WTC11 (cell line): ENCODE results near the gene RPP40. TPM values are rescaled to one million over a fixed set of nuclear protein-coding genes. Genes with fewer than 3 reads are reported as not detected.

Source experiments
- ATAC-seq: fragments of 200-7000 bp; cut with Tn5 transposase; 2 replicates; pipeline ENCODE4 v1.10.0; 2021; ENCODE audit warnings: mild to moderate bottlenecking, moderate library complexity
- Bru-seq: library from RNA; stranded (reverse); fragments of 400-500 nt; gene quantifications from one replicate; lab custom pipeline; 2021; lab: Mats Ljungman, UMichigan
- CTCF ChIA-PET: fragments of 300-600 bp; sonication (Branson Sonifier 250); formaldehyde crosslinking; loops from one replicate; lab custom pipeline; 2021; ENCODE audit warnings: antibody characterized with exemption; lab: Charles Lee
- POLR2A ChIA-PET: fragments of 350-600 bp; sonication (Branson Sonifier 250); formaldehyde crosslinking; loops from one replicate; lab custom pipeline; 2021; ENCODE audit warnings: antibody characterized with exemption; lab: Charles Lee
- DNase-seq: peaks from one replicate; pipeline ENCODE4 v3.0.0; 2021; ENCODE audit warnings: low spot score
- H3K27ac Mint-ChIP-seq: 2 replicates; pipeline ENCODE4 v1.8.0; 2021; ENCODE audit warnings: mixed read lengths
- H3K27me3 Mint-ChIP-seq: 2 replicates; pipeline ENCODE4 v1.8.0; 2021; ENCODE audit warnings: low read depth, mild to moderate bottlenecking, moderate library complexity, mixed read lengths
- H3K36me3 Mint-ChIP-seq: 2 replicates; pipeline ENCODE4 v1.8.0; 2021; ENCODE audit warnings: mixed read lengths
- H3K4me1 Mint-ChIP-seq: 2 replicates; pipeline ENCODE4 v1.8.0; 2022; ENCODE audit warnings: mixed read lengths
- H3K4me3 Mint-ChIP-seq: 2 replicates; pipeline ENCODE4 v1.8.0; 2021; ENCODE audit warnings: mild to moderate bottlenecking, moderate library complexity, mixed read lengths
- H3K9me3 Mint-ChIP-seq: 2 replicates; pipeline ENCODE4 v1.8.0; 2021; ENCODE audit warnings: mixed read lengths
- ATF1 ChIP-seq: sonication (generic); formaldehyde crosslinking; IDR thresholded peaks from 2 replicates; pipeline ENCODE4 v1.8.1; 2023; ENCODE audit warnings: mild to moderate bottlenecking, moderate library complexity, missing genetic modification reagents
- ATF3 ChIP-seq: sonication (generic); formaldehyde crosslinking; conservative IDR thresholded peaks from 2 replicates; pipeline ENCODE4 v1.8.1; 2022; ENCODE audit warnings: mild to moderate bottlenecking, missing genetic modification reagents
- E2F1 ChIP-seq: sonication (generic); formaldehyde crosslinking; IDR thresholded peaks from 2 replicates; pipeline ENCODE4 v1.8.0; 2022; ENCODE audit warnings: mild to moderate bottlenecking, missing genetic modification reagents
- ERG ChIP-seq: fragments of 250-450 bp; sonication (Bioruptor Pico); IDR thresholded peaks from 2 replicates; pipeline ENCODE4 v1.8.0; 2021; ENCODE audit warnings: mild to moderate bottlenecking
- FOXJ3 ChIP-seq: sonication (generic); formaldehyde crosslinking; IDR thresholded peaks from 2 replicates; pipeline ENCODE4 v1.9.0; 2021; ENCODE audit warnings: missing genetic modification reagents, mild to moderate bottlenecking, borderline replicate concordance
- FOXP1 ChIP-seq: sonication (generic); formaldehyde crosslinking; IDR thresholded peaks from 2 replicates; pipeline ENCODE4 v1.8.0; 2022; ENCODE audit warnings: missing genetic modification reagents, mild to moderate bottlenecking, moderate library complexity, borderline replicate concordance
- FOXP4 ChIP-seq: sonication (generic); formaldehyde crosslinking; IDR thresholded peaks from 2 replicates; pipeline ENCODE4 v1.8.0; 2022; ENCODE audit warnings: mild to moderate bottlenecking, missing genetic modification reagents
- HMGA2 ChIP-seq: fragments of 250-450 bp; sonication (Bioruptor Pico); IDR thresholded peaks from 2 replicates; pipeline ENCODE4 v1.4.0; 2021; ENCODE audit warnings: mild to moderate bottlenecking, moderate library complexity
- IRF2 ChIP-seq: sonication (generic); formaldehyde crosslinking; IDR thresholded peaks from 2 replicates; pipeline ENCODE4 v1.8.0; 2022; ENCODE audit warnings: low read depth, missing genetic modification reagents, borderline replicate concordance
- MYBL2 ChIP-seq: sonication (generic); formaldehyde crosslinking; IDR thresholded peaks from 2 replicates; pipeline ENCODE4 v1.8.1; 2023; ENCODE audit warnings: mild to moderate bottlenecking, moderate library complexity, missing genetic modification reagents
- NR2C2 ChIP-seq: sonication (generic); formaldehyde crosslinking; IDR thresholded peaks from 2 replicates; pipeline ENCODE4 v1.8.0; 2022; ENCODE audit warnings: mild to moderate bottlenecking, missing genetic modification reagents
- PREB ChIP-seq: sonication (generic); formaldehyde crosslinking; IDR thresholded peaks from 2 replicates; pipeline ENCODE4 v1.8.1; 2022; ENCODE audit warnings: mild to moderate bottlenecking, missing genetic modification reagents, moderate library complexity, borderline replicate concordance
- SMAD3 ChIP-seq: sonication (generic); formaldehyde crosslinking; IDR thresholded peaks from 2 replicates; pipeline ENCODE4 v1.8.0; 2022; ENCODE audit warnings: missing genetic modification reagents, mild to moderate bottlenecking, borderline replicate concordance
- SP1 ChIP-seq: sonication (generic); formaldehyde crosslinking; conservative IDR thresholded peaks from 2 replicates; pipeline ENCODE4 v1.8.1; 2022; ENCODE audit warnings: missing genetic modification reagents
- TCF7 ChIP-seq: sonication (generic); formaldehyde crosslinking; IDR thresholded peaks from 2 replicates; pipeline ENCODE4 v1.8.0; 2022; ENCODE audit warnings: mild to moderate bottlenecking, low read depth, missing genetic modification reagents, moderate library complexity
- TEAD4 ChIP-seq: sonication (generic); formaldehyde crosslinking; IDR thresholded peaks from 2 replicates; pipeline ENCODE4 v1.8.0; 2022; ENCODE audit warnings: mild to moderate bottlenecking, missing genetic modification reagents
- USF2 ChIP-seq: sonication (generic); formaldehyde crosslinking; IDR thresholded peaks from 2 replicates; pipeline ENCODE4 v1.8.1; 2023; ENCODE audit warnings: mild to moderate bottlenecking, missing genetic modification reagents, moderate library complexity
- ZBTB21 ChIP-seq: sonication (generic); formaldehyde crosslinking; IDR thresholded peaks from 2 replicates; pipeline ENCODE4 v1.8.1; 2023; ENCODE audit warnings: mild to moderate bottlenecking, missing genetic modification reagents, borderline replicate concordance
- ZBTB43 ChIP-seq: sonication (generic); formaldehyde crosslinking; IDR thresholded peaks from 2 replicates; pipeline ENCODE4 v1.8.1; 2023; ENCODE audit warnings: mild to moderate bottlenecking, missing genetic modification reagents
- ZNF671 ChIP-seq: fragments of 250-450 bp; sonication (Bioruptor Pico); IDR thresholded peaks from 2 replicates; pipeline ENCODE4 v1.8.0; 2021; ENCODE audit warnings: mild to moderate bottlenecking
- ZSCAN18 ChIP-seq: fragments of 250-450 bp; sonication (Bioruptor Pico); IDR thresholded peaks from 2 replicates; pipeline ENCODE4 v2.1.2; 2022; ENCODE audit warnings: mild to moderate bottlenecking, moderate library complexity
- long read RNA-seq, 3 experiments: library from RNA in 1 of 3; library from capped mRNA in 1 of 3; library from polyadenylated mRNA in 1 of 3; unstranded in 2 of 3; stranded (forward) in 1 of 3; transcript quantifications; one replicate each; pipeline ENCODE4 v2.0.0, GENCODE V29; 2021
- total RNA-seq: library from RNA; stranded (reverse); gene quantifications from 3 replicates; pipeline ENCODE4 v1.2.3, GENCODE V29; 2021

The RPP40 gene
- total RNA-seq (10.1 to 12.2 TPM (median 10.9 TPM) in 3 replicates), Bru-seq, nascent RNA (percentile 68 among the genes with signal in this experiment)
- long read RNA-seq, experiment 1, transcript RPP40-202 (8 exons, 1,483 nt) = major isoform, 32 of 50 reads
- long read RNA-seq, experiment 1, transcript RPP40-207 (7 exons, 1,056 nt) = minor isoform, 7 of 50 reads
- long read RNA-seq, experiment 1, partial matches to known transcripts = 5 of 50 reads
- long read RNA-seq, experiment 1, other reads (novel, unspliced or antisense) = 4 of 50 reads
- long read RNA-seq, experiment 2, transcript RPP40-202 (8 exons, 1,483 nt) = major isoform, 11 of 20 reads
- long read RNA-seq, experiment 2, partial matches to known transcripts = 2 of 20 reads
- long read RNA-seq, experiment 2, other reads (novel, unspliced or antisense) = 2 of 20 reads
- long read RNA-seq, experiment 3, transcript RPP40-207 (7 exons, 1,056 nt) = minor isoform, 29 of 188 reads
- long read RNA-seq, experiment 3, transcript RPP40-202 (8 exons, 1,483 nt) = major isoform, 129 of 188 reads
- long read RNA-seq, experiment 3, transcript RPP40-203 (8 exons, 1,042 nt) = minor isoform, 5 of 188 reads
- long read RNA-seq, experiment 3, transcript RPP40-201 (7 exons, 1,088 nt) = minor isoform, 6 of 188 reads
- long read RNA-seq, experiment 3, partial matches to known transcripts = 9 of 188 reads
- long read RNA-seq, experiment 3, other reads (novel, unspliced or antisense) = 10 of 188 reads

GRCh38 chr6:5003604-5004372 is at the start of gene RPP40:
TSS of gene RPP40 (minus strand) at chr6:5004037. CDS start at chr6:5004002, 35 bp downstream.
- peaks cover 4% of the 10 kb centered on the region for H3K4me1 Mint-ChIP-seq
- CTCF ChIA-PET = interaction anchor here (0.6 to 2.0 kb wide), 17 partner anchors 11 to 591 kb away, joined by 3 to 20 read pairs (median 4); no protein-coding TSS in a partner anchor
- TF ChIP-seq ZSCAN18 (CRISPR knock-in tag) (no peak), ERG (CRISPR knock-in tag) (no peak), USF2 (CRISPR knock-in tag) (no peak), SMAD3 (CRISPR knock-in tag) (no peak; the same call in 1 of the 2 replicates), TCF7 (CRISPR knock-in tag) (no peak), MYBL2 (CRISPR knock-in tag) (peak; percentile 46; the same call in 1 of the 2 replicates), ATF1 (CRISPR knock-in tag) (no peak), ZNF671 (CRISPR knock-in tag) (no peak), FOXP4 (peak; percentile 80; the same call in 1 of the 2 replicates), HMGA2 (CRISPR knock-in tag) (no peak), ZBTB43 (no peak), FOXJ3 (CRISPR knock-in tag) (no peak), NR2C2 (no peak), ZBTB21 (CRISPR knock-in tag) (no peak), ATF3 (CRISPR knock-in tag) (no peak), FOXP1 (CRISPR knock-in tag) (peak; percentile 83; the same call in 1 of the 2 replicates), TEAD4 (CRISPR knock-in tag) (peak; percentile 54; the same call in 1 of the 2 replicates), E2F1 (CRISPR knock-in tag) (no peak), IRF2 (no peak), SP1 (CRISPR knock-in tag) (peak; percentile 100), PREB (no peak)

More at GRCh38 chr6:5003604-5004372, at the start of gene RPP40:
- Mint-ChIP-seq H3K4me3 (peak within 1 kb of the TSS; percentile 89), H3K27me3 (no peaks in the 10 kb centered on the region), H3K36me3 (peaks cover 10% of the 10 kb centered on the region; the same call in 1 of the 2 replicates), H3K27ac (peak within 1 kb of the TSS; percentile 94), H3K9me3 (no peaks in the 10 kb centered on the region)
- ATAC-seq = peak; percentile 96
- peak; percentile 99 for DNase-seq
- POLR2A ChIA-PET = interaction anchor here (0.7 to 1.3 kb wide), 2 partner anchors 29 to 190 kb away, joined by 3 to 4 read pairs; no protein-coding TSS in a partner anchor
